Panc1 (cell line): Measurements from ENCODE around the gene RCN1.

Experiments used
- CTCF ChIP-seq: fragments of 450-650 bp; IDR thresholded peaks from 2 replicates; pipeline ENCODE4 v1.5.1; 2017; ENCODE audit warnings: mild to moderate bottlenecking
- SIN3A ChIP-seq: IDR thresholded peaks from 2 replicates; pipeline ENCODE4 v1.6.1; 2012; ENCODE audit warnings: low read depth, mild to moderate bottlenecking, low read length, moderate library complexity, borderline replicate concordance; ENCODE audit not compliant: insufficient read depth

DNA sequence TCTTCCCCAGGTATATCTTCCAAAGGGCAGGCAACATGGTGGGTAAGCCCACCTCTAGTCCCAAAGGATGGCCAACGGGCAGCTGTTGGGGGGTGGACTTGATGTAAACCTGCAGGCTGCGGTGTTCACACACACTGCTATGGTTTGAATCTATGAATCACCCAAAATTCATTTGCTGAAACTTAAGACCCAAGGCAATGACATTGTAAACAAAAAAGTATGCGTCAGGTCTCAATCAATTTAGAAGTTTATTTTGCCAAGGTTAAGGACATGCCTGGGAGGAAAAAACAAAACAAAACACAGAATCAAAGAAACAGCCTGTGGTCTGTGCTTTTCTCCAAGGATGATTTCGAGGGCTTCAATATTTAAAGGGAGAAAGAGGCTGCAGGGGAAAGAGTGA is 18.3 kb downstream of the RCN1 start:
- TF ChIP-seq CTCF, result no peak
- TF ChIP-seq SIN3A, result no peak
